Measurements from ENCODE around the gene ZNF770. TPM values are rescaled to one million over a fixed set of nuclear protein-coding genes. Genes with fewer than 3 reads are reported as not detected.

Gene ZNF770
- total RNA-seq, 1 experiment from 2014 or later, result 73.6 TPM

GRCh38 chr15:34969340-34970097 is 18.6 kb downstream of the ZNF770 start, which contains the start of gene AQR:
AQR (minus strand) TSS chr15:34969742; CDS start chr15:34969613, 129 bp downstream.
- TF ChIP-seq, protein P1, sequence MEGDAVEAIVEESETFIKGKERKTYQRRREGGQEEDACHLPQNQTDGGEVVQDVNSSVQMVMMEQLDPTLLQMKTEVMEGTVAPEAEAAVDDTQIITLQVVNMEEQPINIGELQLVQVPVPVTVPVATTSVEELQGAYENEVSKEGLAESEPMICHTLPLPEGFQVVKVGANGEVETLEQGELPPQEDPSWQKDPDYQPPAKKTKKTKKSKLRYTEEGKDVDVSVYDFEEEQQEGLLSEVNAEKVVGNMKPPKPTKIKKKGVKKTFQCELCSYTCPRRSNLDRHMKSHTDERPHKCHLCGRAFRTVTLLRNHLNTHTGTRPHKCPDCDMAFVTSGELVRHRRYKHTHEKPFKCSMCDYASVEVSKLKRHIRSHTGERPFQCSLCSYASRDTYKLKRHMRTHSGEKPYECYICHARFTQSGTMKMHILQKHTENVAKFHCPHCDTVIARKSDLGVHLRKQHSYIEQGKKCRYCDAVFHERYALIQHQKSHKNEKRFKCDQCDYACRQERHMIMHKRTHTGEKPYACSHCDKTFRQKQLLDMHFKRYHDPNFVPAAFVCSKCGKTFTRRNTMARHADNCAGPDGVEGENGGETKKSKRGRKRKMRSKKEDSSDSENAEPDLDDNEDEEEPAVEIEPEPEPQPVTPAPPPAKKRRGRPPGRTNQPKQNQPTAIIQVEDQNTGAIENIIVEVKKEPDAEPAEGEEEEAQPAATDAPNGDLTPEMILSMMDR (IDR thresholded peaks at IDR 0.05; ENCODE audit: unreplicated experiment), result no peak
- Mint-ChIP-seq H3K36me3 (ENCODE audit: insufficient read depth, unreplicated experiment) (peaks cover 23% of the 10 kb centered on the region), H3K4me1 (ENCODE audit: insufficient read depth, unreplicated experiment) (peaks cover 19% of the 10 kb centered on the region), H3K4me3 (ENCODE audit: unreplicated experiment) (peak within 1 kb of the TSS; percentile 99), H3K9me3 (ENCODE audit: unreplicated experiment) (no peaks in the 10 kb centered on the region), H3K27me3 (ENCODE audit: insufficient read depth, unreplicated experiment) (no peaks in the 10 kb centered on the region), H3K27ac (ENCODE audit: low read depth, unreplicated experiment) (peak within 1 kb of the TSS; percentile 99)
- CTCF ChIA-PET, result interaction anchor here (0.5 to 2.3 kb wide), 17 partner anchors 8 to 882 kb away, joined by 3 to 13 read pairs (median 3); no protein-coding TSS in a partner anchor
- BruUV-seq (replicated peaks), result TSS peak; percentile 71
- intact Hi-C loops (cut with micrococcal nuclease), result no loop called here
- POLR2A ChIA-PET, result interaction anchor here (0.5 to 3.9 kb wide), 19 partner anchors 10 to 870 kb away, joined by 3 to 148 read pairs (median 4); partner anchors contain the start of gene ZNF770
- DNase-seq (ENCODE audit: unreplicated experiment), result peak; percentile 97

DNA sequence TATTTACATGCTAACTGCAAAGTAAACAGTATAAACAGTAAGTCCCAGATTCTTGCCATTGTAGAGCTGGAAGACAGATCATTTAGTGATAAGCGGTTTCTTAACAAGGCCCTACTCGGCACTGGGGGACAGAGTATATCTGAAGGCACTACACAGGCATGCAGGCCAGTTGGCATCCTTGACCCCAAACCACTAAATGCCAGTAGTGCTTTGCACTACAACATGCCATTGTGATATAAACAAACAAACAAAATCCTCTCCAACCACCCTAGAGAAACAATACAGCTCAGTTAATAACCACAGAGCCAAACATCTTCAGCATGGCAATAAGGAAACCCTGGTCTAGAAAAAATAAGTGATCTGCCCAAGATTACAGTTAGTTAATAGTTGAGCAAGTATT is 23.8 kb downstream of the ZNF770 start:
- intact Hi-C loops (cut with micrococcal nuclease), result no loop called here
- H3K9me3 Mint-ChIP-seq (ENCODE audit: unreplicated experiment), result no peaks in the 10 kb centered on the region
- H3K4me1 Mint-ChIP-seq (ENCODE audit: insufficient read depth, unreplicated experiment), result peaks cover 13% of the 10 kb centered on the region
- no peak overlapping the region for H3K27ac Mint-ChIP-seq (ENCODE audit: low read depth, unreplicated experiment)
- POLR2A ChIA-PET, result no interaction called here
- CTCF ChIA-PET, result no interaction called here
- DNase-seq (ENCODE audit: unreplicated experiment), result no peak
- no peak overlapping the region for H3K4me3 Mint-ChIP-seq (ENCODE audit: unreplicated experiment)
- H3K27me3 Mint-ChIP-seq (ENCODE audit: insufficient read depth, unreplicated experiment), result no peaks in the 10 kb centered on the region
- peaks cover 51% of the 10 kb centered on the region for H3K36me3 Mint-ChIP-seq (ENCODE audit: insufficient read depth, unreplicated experiment)
- TF ChIP-seq, protein P1 (IDR thresholded peaks at IDR 0.05; ENCODE audit: unreplicated experiment), result no peak
- no TSS peak for BruUV-seq (replicated peaks)

GRCh38 chr15:34953851-34954250 is 34.2 kb downstream of the ZNF770 start:
- POLR2A ChIA-PET, result interaction anchor here (0.7 kb wide), 2 partner anchors 9 to 14 kb away, joined by 4 read pairs; no protein-coding TSS in a partner anchor
- CTCF ChIA-PET, result interaction anchor here (0.6 to 0.7 kb wide), 3 partner anchors 16 to 586 kb away, joined by 3 read pairs; partner anchors contain the start of gene AQR
- H3K36me3 Mint-ChIP-seq (ENCODE audit: insufficient read depth, unreplicated experiment), result peaks cover 55% of the 10 kb centered on the region
- intact Hi-C loops (cut with micrococcal nuclease), result no loop called here
- H3K4me1 Mint-ChIP-seq (ENCODE audit: insufficient read depth, unreplicated experiment), result no peaks in the 10 kb centered on the region
- BruUV-seq (replicated peaks), result no TSS peak
- H3K27ac Mint-ChIP-seq (ENCODE audit: low read depth, unreplicated experiment), result no peak overlapping the region
- H3K4me3 Mint-ChIP-seq (ENCODE audit: unreplicated experiment), result no peak overlapping the region
- no peak for DNase-seq (ENCODE audit: unreplicated experiment)
- no peaks in the 10 kb centered on the region for H3K27me3 Mint-ChIP-seq (ENCODE audit: insufficient read depth, unreplicated experiment)
- TF ChIP-seq, protein P1 (IDR thresholded peaks at IDR 0.05; ENCODE audit: unreplicated experiment), result no peak
- no peaks in the 10 kb centered on the region for H3K9me3 Mint-ChIP-seq (ENCODE audit: unreplicated experiment)

- CTCF ChIA-PET, result interaction anchor here (0.5 kb wide), 1 partner anchor 90 kb away, joined by 3 read pairs; no protein-coding TSS in a partner anchor
- Mint-ChIP-seq H3K27me3 (ENCODE audit: insufficient read depth, unreplicated experiment) (no peaks in the 10 kb centered on the region), H3K4me1 (ENCODE audit: insufficient read depth, unreplicated experiment) (no peaks in the 10 kb centered on the region), H3K36me3 (ENCODE audit: insufficient read depth, unreplicated experiment) (peaks cover 66% of the 10 kb centered on the region), H3K27ac (ENCODE audit: low read depth, unreplicated experiment) (no peak overlapping the region), H3K4me3 (ENCODE audit: unreplicated experiment) (no peak overlapping the region), H3K9me3 (ENCODE audit: unreplicated experiment) (no peaks in the 10 kb centered on the region)
- POLR2A ChIA-PET, result interaction anchor here (1.4 to 2.0 kb wide), 3 partner anchors 15 to 36 kb away, joined by 3 to 7 read pairs (median 4); partner anchors contain the start of genes AQR and ZNF770
- no peak for DNase-seq (ENCODE audit: unreplicated experiment)
- TF ChIP-seq, protein P1 (IDR thresholded peaks at IDR 0.05; ENCODE audit: unreplicated experiment), result no peak
- BruUV-seq (replicated peaks), result no TSS peak
- intact Hi-C loops (cut with micrococcal nuclease), result no loop called here
These were observed 35.6 kb downstream of the ZNF770 start for GRCh38 chr15:34952481-34952880.
